RWPE1 (cell line): Measurements from ENCODE around the gene WSB1.
A peak's percentile ranks its signal among the peaks of the same experiment; 100 is the strongest.

Source experiments
- CTCF ChIA-PET: fragments of 350-600 bp; sonication (Branson Sonifier 250); formaldehyde crosslinking; extraction: SDS; loops from one replicate; lab custom pipeline; 2021; lab: Yijun Ruan, JAX
- POLR2A ChIA-PET: fragments of 400-600 bp; formaldehyde crosslinking; extraction: SDS; loops from one replicate; lab custom pipeline; 2020; ENCODE audit warnings: antibody characterized with exemption; ENCODE audit not compliant: low non-redundant PET; lab: Yijun Ruan, JAX
- DNase-seq: peaks from one replicate; pipeline ENCODE4 v3.0.0; 2012; ENCODE audit warnings: low spot score
- H3K27ac ChIP-seq: fragments of 450-650 bp; 2 replicates; pipeline ENCODE4 v1.5.1; 2017
- TF ChIP-seq, protein P1 (sequence below): fragments of 450-650 bp; conservative IDR thresholded peaks from 2 replicates; pipeline ENCODE4 v1.5.1; 2017; ENCODE audit warnings: low read depth, mild to moderate bottlenecking

The WSB1 gene

DNA sequence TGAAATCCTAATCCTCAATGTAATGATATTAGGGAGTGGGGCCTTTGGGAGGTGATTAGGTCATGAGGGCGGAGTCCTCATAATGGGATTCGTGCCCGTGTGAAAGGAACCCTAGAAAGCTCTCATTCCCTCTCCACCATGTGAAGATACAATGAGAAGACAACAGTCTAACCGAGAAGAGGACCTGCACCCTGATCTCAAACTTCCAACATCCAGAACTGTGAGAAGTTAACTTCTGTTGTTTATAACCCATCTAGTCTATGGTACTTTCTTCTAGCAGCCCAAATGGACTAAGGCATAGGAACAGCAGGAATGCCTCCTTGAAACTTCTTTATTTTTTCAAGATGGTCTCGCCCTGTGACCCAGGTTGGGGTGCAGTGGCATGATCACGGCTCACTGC is 24.7 kb downstream of the WSB1 start:
- no peak for DNase-seq
- ChIA-PET POLR2A (no interaction called here), CTCF (no interaction called here)
- TF ChIP-seq, protein P1, sequence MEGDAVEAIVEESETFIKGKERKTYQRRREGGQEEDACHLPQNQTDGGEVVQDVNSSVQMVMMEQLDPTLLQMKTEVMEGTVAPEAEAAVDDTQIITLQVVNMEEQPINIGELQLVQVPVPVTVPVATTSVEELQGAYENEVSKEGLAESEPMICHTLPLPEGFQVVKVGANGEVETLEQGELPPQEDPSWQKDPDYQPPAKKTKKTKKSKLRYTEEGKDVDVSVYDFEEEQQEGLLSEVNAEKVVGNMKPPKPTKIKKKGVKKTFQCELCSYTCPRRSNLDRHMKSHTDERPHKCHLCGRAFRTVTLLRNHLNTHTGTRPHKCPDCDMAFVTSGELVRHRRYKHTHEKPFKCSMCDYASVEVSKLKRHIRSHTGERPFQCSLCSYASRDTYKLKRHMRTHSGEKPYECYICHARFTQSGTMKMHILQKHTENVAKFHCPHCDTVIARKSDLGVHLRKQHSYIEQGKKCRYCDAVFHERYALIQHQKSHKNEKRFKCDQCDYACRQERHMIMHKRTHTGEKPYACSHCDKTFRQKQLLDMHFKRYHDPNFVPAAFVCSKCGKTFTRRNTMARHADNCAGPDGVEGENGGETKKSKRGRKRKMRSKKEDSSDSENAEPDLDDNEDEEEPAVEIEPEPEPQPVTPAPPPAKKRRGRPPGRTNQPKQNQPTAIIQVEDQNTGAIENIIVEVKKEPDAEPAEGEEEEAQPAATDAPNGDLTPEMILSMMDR = no peak
- H3K27ac ChIP-seq = peak overlapping the region; percentile 74; the same call in 1 of the 2 replicates

DNA sequence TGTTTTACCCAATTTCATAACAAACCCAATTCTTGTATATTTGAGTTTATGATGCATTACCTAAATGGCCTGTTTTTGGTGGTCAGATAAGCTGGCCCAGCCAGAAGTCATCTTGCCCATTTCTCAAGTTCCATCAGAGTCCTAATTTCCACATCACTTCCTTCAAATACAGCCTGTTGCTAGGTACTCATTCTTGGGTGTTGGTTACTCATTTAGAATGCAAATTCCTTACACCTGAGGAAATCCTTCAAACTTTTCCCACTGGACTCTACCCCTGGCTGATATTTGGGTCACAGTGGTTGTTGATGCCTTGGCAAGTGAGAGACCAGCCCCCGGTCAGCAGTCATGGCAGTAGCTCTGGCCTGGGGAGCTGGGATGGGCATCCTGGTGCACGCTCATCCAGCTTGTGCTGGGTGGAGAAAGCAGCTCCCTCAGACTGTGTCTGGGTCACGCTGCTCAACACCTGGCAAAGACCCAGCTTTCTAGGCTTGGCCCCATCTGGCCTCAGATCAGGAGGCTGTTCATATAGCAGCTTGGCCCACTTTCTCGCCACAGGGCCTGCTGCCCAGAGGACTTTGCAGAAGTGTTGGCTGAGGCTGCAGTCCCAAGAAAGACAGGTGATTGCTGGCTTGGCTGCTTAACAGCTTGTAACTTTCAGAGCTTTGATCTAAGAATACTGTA is 25.8 kb downstream of the WSB1 start:
- peak overlapping the region; percentile 74 for H3K27ac ChIP-seq
- ChIA-PET CTCF (interaction anchor here (0.6 to 1.0 kb wide), 2 partner anchors 13 to 16 kb away, joined by 3 read pairs; no protein-coding TSS in a partner anchor), POLR2A (interaction anchor here (0.8 kb wide), 1 partner anchor 25 kb away, joined by 4 read pairs; no protein-coding TSS in a partner anchor)
- TF ChIP-seq, protein P1 = no peak
- no peak for DNase-seq

DNA sequence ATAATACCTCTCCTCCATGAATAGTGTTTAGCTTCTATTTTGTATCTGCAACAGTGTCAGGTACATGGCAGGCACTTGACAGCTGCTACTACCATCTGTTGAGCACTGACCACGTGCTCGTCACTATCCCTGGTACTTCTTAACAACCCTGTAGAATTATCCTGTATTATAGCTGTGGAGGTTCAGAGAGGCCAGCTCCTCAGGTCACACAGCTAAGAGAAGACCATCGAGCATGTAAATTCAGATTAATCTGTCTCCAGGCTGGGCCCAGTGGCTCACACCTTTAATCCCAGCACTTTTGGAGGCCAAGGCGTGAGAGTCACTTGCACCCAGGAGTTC is 26.3 kb downstream of the WSB1 start:
- POLR2A ChIA-PET = interaction anchor here (0.8 kb wide), 1 partner anchor 25 kb away, joined by 4 read pairs; no protein-coding TSS in a partner anchor
- DNase-seq = no peak
- CTCF ChIA-PET = interaction anchor here (0.6 to 1.0 kb wide), 2 partner anchors 13 to 17 kb away, joined by 3 read pairs; no protein-coding TSS in a partner anchor
- TF ChIP-seq, protein P1 = no peak
- peak overlapping the region; percentile 74 for H3K27ac ChIP-seq

DNA sequence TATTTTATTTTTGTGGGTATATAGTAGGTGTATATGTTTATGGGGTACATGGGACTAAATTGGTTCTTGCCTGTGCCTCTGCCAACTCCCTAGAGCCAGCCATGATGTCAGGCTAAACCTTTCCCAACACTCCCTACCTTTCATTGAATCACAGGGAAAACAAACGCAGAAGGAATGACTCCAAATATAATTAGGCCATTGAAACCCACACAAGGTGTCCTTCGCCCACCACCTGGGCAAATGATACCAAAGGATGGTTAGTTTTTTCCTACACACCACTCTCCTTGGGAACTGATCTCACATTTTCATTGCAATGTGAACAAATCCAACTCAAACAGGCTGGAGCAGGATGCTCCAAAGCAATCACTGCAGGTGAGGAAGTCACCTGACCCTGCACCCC is 27.5 kb downstream of the WSB1 start:
- POLR2A ChIA-PET = no interaction called here
- TF ChIP-seq, protein P1 = no peak

DNA sequence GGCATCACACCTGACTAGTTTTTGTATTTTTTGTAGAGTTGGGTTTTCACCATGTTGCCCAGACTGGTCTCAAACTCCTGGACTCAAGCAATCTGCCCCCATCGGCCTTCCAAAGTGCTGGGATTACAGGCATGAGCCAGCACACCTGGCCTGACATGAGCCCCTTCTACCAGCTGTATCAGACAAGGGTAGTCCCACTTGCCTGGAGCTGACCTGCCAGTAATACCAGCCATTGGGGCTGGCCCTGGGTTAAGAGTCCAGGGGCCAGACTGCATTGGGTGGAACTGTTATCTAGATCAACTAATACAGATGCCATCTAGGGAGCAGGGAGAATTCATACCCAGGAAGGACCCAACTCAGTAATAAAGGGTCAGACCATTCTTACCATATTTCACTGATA is 28.1 kb downstream of the WSB1 start:
- H3K27ac ChIP-seq = peak overlapping the region; percentile 43
- TF ChIP-seq, protein P1 = no peak
- ChIA-PET CTCF (no interaction called here), POLR2A (no interaction called here)
- DNase-seq = no peak

More for the DNA sequence above, 27.5 kb downstream of the WSB1 start:
- DNase-seq = no peak
- CTCF ChIA-PET = no interaction called here
- no peak overlapping the region for H3K27ac ChIP-seq

DNA sequence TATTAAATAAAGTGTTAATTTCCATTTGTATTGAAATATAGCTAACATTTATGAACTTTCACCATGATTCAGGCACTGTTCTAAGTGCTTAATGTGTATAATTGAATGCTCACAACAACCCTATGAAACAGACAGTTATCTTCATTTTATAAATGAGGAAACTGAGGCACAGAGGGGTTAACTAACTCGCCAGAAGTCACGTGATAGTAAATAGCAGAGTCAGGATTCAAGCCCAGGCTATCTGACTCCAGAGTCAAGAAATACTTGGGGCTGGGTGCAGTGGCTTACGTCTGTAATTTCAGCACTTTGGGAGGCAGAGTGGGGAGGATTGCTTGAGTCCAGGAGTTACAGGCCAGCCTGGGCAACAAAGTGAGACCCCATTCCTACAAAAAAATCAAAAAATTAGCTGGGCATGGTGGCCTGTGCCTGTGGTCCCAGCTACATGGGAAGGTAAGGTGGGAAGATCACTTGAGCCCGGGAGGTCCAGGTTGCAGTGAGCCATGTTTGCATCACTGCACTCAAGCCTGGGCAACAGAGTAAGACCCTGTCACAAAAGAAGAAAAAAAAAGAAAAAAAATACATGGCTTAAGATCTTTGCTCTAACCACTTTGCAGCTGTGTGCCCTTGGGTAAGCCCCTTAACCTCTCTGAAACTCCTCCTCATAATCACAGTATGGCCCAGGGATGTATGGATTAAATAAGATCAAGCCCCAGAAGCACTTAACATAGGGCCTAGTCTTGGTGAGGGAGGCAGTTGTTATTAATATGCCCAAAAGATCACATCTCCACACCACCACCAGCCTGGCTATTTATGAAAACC is 29.0 kb downstream of the WSB1 start:
- TF ChIP-seq, protein P1 = no peak
- H3K27ac ChIP-seq = peak overlapping the region; percentile 76
- DNase-seq = no peak
- POLR2A ChIA-PET = interaction anchor here (0.6 kb wide), 1 partner anchor 287 kb away, joined by 6 read pairs; no protein-coding TSS in a partner anchor
- CTCF ChIA-PET = interaction anchor here (0.6 kb wide), 4 partner anchors 10 to 254 kb away, joined by 3 to 7 read pairs (median 3); no protein-coding TSS in a partner anchor
